Natural killer cell (primary cell): Measurements from ENCODE around the gene GOLPH3. TPM values are rescaled to one million over a fixed set of nuclear protein-coding genes. Genes with fewer than 3 reads are reported as not detected.

ENCODE experiments used
- ATAC-seq, 3 donors: fragments of 150-1000 bp in 2 of 3; fragments of 200-7000 bp in 1 of 3; cut with Tn5 transposase; 1 replicate in 1 of 3; 2 replicates in 2 of 3; pipeline ENCODE4 v1.10.0; 2021; ENCODE audit warnings: mild to moderate bottlenecking in 2 of 3, moderate library complexity in 2 of 3
- DNase-seq, 2 donors: peaks; one replicate each; pipeline versions ENCODE4 v3.0.0 to v3.0.0-alpha.2; 2013 to 2021; ENCODE audit warnings: mixed read lengths in 1 of 2
- H3K27ac ChIP-seq: one replicate; pipeline ENCODE4 v1.5.1; 2013; ENCODE audit warnings: mild to moderate bottlenecking, low read length
- H3K27me3 ChIP-seq: one replicate; pipeline ENCODE4 v1.6.1; 2013; ENCODE audit warnings: low read length; ENCODE audit not compliant: control insufficient read depth, insufficient read depth
- H3K36me3 ChIP-seq: one replicate; pipeline ENCODE4 v1.6.1; 2013; ENCODE audit warnings: low read length; ENCODE audit not compliant: control insufficient read depth, insufficient read depth
- H3K4me1 ChIP-seq: one replicate; pipeline ENCODE4 v1.6.1; 2013; ENCODE audit warnings: low read length; ENCODE audit not compliant: control insufficient read depth, insufficient read depth
- H3K4me3 ChIP-seq: one replicate; pipeline ENCODE4 v1.5.1; 2013; ENCODE audit warnings: low read length
- H3K9me3 ChIP-seq: one replicate; pipeline ENCODE4 v1.6.1; 2013; ENCODE audit warnings: low read length; ENCODE audit not compliant: control insufficient read depth, insufficient read depth
- H3K27ac Mint-ChIP-seq, 2 donors: one replicate each; pipeline ENCODE4 v1.8.0; 2022; ENCODE audit warnings: mild to moderate bottlenecking in 2 of 2, mixed read lengths in 2 of 2, moderate library complexity in 1 of 2
- H3K27me3 Mint-ChIP-seq, 2 donors: one replicate each; pipeline ENCODE4 v1.8.0; 2022; ENCODE audit warnings: low read depth in 2 of 2, mixed read lengths in 2 of 2
- H3K36me3 Mint-ChIP-seq: one replicate; pipeline ENCODE4 v1.8.0; 2022; ENCODE audit warnings: mixed read lengths
- H3K4me1 Mint-ChIP-seq, 2 donors: one replicate each; pipeline ENCODE4 v1.8.0; 2022; ENCODE audit warnings: mixed read lengths in 2 of 2
- H3K4me3 Mint-ChIP-seq: one replicate; pipeline ENCODE4 v1.8.0; 2022; ENCODE audit warnings: mild to moderate bottlenecking, moderate library complexity, mixed read lengths
- H3K9me3 Mint-ChIP-seq, 2 donors: one replicate each; pipeline ENCODE4 v1.8.0; 2022; ENCODE audit warnings: mixed read lengths in 2 of 2
- CTCF ChIP-seq: fragments of 200-600 bp; IDR thresholded peaks from one replicate; pipeline ENCODE4 v1.8.0; 2022; ENCODE audit warnings: antibody characterized with exemption
- WGBS: methylation state at CpG from one replicate; pipeline ENCODE4 v1.1.7; 2013; ENCODE audit warnings: missing lambda C conversion rate; ENCODE audit not compliant: insufficient coverage; 5-methylcytosine and 5-hydroxymethylcytosine counted together
- intact Hi-C: fragments of 100-400 bp; cut with micrococcal nuclease; formaldehyde crosslinking; loops from one replicate; pipeline ENCODE4 v1.14.2; 2022
- total RNA-seq, 4 donors: library from RNA; stranded (reverse); fragments of 120-200 nt in 1 of 4; gene quantifications; one replicate each; pipeline versions ENCODE4 v1.2.3 to v1.2.4, GENCODE V29; 2013 to 2022

GOLPH3 gene
- total RNA-seq, 3 donors from 2014 or later (not counting 1 experiment from before 2014, with no cell fraction given), result 67.6 to 70.6 (median 69.3) TPM

DNA sequence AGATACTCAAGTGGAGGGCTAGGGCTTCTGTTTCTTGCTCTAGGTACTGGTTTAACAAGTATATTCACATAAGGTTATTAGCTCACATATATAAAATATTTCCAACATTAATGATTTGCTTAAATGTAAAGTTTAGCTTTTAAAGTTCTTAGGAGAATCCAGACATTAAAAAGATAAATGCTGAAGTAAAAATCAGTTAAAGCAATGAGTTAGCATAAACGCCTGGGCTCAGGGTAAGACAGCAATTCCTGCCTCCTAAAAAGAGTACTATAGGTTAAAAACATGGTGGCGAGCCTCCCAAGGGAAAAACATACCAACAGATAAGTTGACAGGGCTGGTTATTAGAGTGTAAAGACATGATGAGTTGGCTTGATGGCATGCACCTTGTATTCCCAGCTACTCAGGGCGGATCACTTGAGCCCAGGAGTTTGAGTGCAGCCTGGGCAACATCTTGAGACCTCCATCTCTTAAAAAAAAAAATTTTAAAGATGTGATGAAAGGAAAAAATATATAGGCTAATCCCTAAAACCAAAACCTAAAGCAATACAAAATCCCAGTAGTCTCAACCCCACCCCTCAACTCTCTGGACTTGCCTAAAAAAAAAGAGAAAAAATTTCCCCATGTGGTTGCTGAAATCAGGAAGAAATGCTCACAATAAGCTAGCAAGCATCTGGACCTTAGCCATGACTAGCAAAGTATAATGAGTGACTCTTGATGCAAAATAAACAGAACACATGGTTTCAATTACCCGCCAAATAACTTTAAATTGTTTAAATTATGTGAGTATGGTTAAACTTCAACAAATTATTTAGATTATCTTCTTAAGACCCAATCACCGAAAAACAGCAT, 3.6 kb downstream of the GOLPH3 start:
- no peak for DNase-seq
- Histone ChIP-seq H3K4me3 (no peak overlapping the region), H3K36me3 (peaks cover 34% of the 10 kb centered on the region), H3K4me1 (peaks cover 18% of the 10 kb centered on the region), H3K9me3 (no peaks in the 10 kb centered on the region), H3K27me3 (no peaks in the 10 kb centered on the region), H3K27ac (no peak overlapping the region)
- peak overlapping the region; percentile 59 for H3K4me3 Mint-ChIP-seq
- H3K27me3 Mint-ChIP-seq, result no peaks in the 10 kb centered on the region
- H3K9me3 Mint-ChIP-seq, result no peaks in the 10 kb centered on the region
- no peaks in the 10 kb centered on the region for H3K36me3 Mint-ChIP-seq
- H3K4me1 Mint-ChIP-seq, result peaks cover 44 to 46% of the 10 kb centered on the region in 2 donors
- intact Hi-C loops, result no loop called here
- WGBS, result 87% methylated on average over 4 of the region's 5 CpGs
- peak overlapping the region; percentile 72 to 83 for H3K27ac Mint-ChIP-seq
- ATAC-seq, result no peak
- TF ChIP-seq CTCF, result no peak

- Histone ChIP-seq H3K4me3 (no peak overlapping the region), H3K36me3 (peaks cover 35% of the 10 kb centered on the region), H3K4me1 (peaks cover 22% of the 10 kb centered on the region), H3K27me3 (no peaks in the 10 kb centered on the region), H3K9me3 (no peaks in the 10 kb centered on the region), H3K27ac (no peak overlapping the region)
- H3K36me3 Mint-ChIP-seq, result no peaks in the 10 kb centered on the region
- intact Hi-C loops, result no loop called here
- DNase-seq (no peak), ATAC-seq (no peak)
- H3K9me3 Mint-ChIP-seq, result no peaks in the 10 kb centered on the region
- no peak overlapping the region for H3K4me3 Mint-ChIP-seq
- H3K4me1 Mint-ChIP-seq, result peaks cover 44% of the 10 kb centered on the region in 2 donors
- TF ChIP-seq CTCF, result no peak
- no peaks in the 10 kb centered on the region for H3K27me3 Mint-ChIP-seq
- WGBS, result 96% methylated on average over 9 of the region's 9 CpGs
- peak overlapping the region; percentile 72 to 83 for H3K27ac Mint-ChIP-seq
These were observed 5.6 kb downstream of the GOLPH3 start for GRCh38 chr5:32168460-32169033.

GRCh38 chr5:32165597-32165996, 8.5 kb downstream of the GOLPH3 start:
- H3K27me3 Mint-ChIP-seq, result no peaks in the 10 kb centered on the region
- no CpG with 5 or more reads among the region's 3 CpGs for WGBS
- DNase-seq (no peak), ATAC-seq (no peak)
- H3K9me3 Mint-ChIP-seq, result no peaks in the 10 kb centered on the region
- TF ChIP-seq CTCF, result no peak
- Histone ChIP-seq H3K4me1 (peaks cover 19% of the 10 kb centered on the region), H3K36me3 (peaks cover 31% of the 10 kb centered on the region), H3K27ac (no peak overlapping the region), H3K27me3 (no peaks in the 10 kb centered on the region), H3K4me3 (no peak overlapping the region), H3K9me3 (no peaks in the 10 kb centered on the region)
- no peaks in the 10 kb centered on the region for H3K36me3 Mint-ChIP-seq
- intact Hi-C loops, result no loop called here
- peak overlapping the region in 1 of 2 donors; percentile 77 for H3K27ac Mint-ChIP-seq
- no peak overlapping the region for H3K4me3 Mint-ChIP-seq
- peaks cover 33 to 40% of the 10 kb centered on the region in 2 donors for H3K4me1 Mint-ChIP-seq
